ENCODE measurements around the gene COPZ2. TPM values are rescaled to one million over a fixed set of nuclear protein-coding genes. Genes with fewer than 3 reads are reported as not detected.

The COPZ2 gene
- polyA plus RNA-seq, 1 donor from 2014 or later, result 1.7 TPM

DNA sequence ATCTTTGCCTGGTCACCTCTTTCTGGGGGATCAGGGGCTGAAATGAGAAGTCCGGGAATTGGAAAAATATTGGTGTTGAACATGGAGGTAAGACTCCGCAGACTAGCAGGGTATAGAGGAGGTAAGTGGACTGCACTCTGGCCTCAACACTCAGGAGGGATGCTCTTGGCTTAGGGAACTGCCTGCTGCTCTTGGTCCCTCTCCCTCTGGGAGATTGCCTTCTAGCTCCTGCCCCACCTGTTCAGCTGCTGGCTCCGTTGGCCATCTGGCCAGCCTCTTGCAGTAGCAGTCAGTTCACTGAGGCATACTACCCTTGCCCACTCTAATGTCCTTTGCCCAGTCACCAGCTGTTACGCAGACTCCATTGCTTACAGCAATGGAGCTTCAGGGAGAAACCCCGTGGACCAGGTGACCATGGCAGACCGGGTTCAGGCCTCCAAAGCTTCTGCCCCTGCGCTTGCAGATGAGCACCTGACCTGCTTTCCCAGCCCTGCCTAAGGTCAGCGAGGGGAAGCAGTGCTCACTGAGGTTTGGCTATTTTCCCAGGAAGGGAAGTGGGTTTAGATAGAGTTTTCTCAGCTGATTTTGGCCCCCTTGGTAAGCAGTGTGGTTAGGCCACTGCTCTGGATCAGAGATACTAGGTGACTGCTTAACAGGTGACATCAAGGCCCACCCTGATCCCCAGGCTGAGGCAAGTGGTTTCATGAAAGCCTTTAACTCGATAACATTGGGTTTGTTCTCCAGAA, 54.8 kb downstream of the COPZ2 start:
- no peaks in the 10 kb centered on the region for H3K27me3 Mint-ChIP-seq
- no peak overlapping the region for H3K4me3 Mint-ChIP-seq
- no peaks in the 10 kb centered on the region for H3K4me1 Mint-ChIP-seq
- no peaks in the 10 kb centered on the region for H3K9me3 Mint-ChIP-seq
- H3K27ac Mint-ChIP-seq, result no peak overlapping the region
- H3K36me3 Mint-ChIP-seq, result peaks cover 3% of the 10 kb centered on the region

GRCh38 chr17:47982091-47982617, 55.4 kb downstream of the COPZ2 start:
- H3K27me3 Mint-ChIP-seq, result no peaks in the 10 kb centered on the region
- no peaks in the 10 kb centered on the region for H3K4me1 Mint-ChIP-seq
- H3K9me3 Mint-ChIP-seq, result no peaks in the 10 kb centered on the region
- H3K4me3 Mint-ChIP-seq, result no peak overlapping the region
- peaks cover 3% of the 10 kb centered on the region for H3K36me3 Mint-ChIP-seq
- H3K27ac Mint-ChIP-seq, result no peak overlapping the region

DNA sequence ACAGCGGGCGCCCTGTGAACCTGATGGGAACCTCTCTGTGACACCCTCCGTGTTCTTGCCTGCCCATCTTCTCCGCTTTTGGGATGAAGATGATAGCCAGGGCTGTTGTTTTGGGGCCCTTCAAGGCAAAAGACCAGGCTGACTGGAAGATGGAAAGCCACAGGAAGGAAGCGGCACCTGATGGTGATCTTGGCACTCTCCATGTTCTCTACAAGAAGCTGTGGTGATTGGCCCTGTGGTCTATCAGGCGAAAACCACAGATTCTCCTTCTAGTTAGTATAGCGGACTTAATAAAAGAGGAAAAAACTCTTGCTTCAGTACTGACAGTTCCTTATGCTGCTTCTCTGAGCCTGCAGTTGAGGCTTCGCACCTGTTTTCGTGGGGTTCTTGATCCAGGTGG, 56.1 kb downstream of the COPZ2 start:
- H3K27ac Mint-ChIP-seq, result no peak overlapping the region
- no peak overlapping the region for H3K4me3 Mint-ChIP-seq
- no peaks in the 10 kb centered on the region for H3K9me3 Mint-ChIP-seq
- H3K36me3 Mint-ChIP-seq, result peaks cover 3% of the 10 kb centered on the region
- H3K4me1 Mint-ChIP-seq, result no peaks in the 10 kb centered on the region
- no peaks in the 10 kb centered on the region for H3K27me3 Mint-ChIP-seq

DNA sequence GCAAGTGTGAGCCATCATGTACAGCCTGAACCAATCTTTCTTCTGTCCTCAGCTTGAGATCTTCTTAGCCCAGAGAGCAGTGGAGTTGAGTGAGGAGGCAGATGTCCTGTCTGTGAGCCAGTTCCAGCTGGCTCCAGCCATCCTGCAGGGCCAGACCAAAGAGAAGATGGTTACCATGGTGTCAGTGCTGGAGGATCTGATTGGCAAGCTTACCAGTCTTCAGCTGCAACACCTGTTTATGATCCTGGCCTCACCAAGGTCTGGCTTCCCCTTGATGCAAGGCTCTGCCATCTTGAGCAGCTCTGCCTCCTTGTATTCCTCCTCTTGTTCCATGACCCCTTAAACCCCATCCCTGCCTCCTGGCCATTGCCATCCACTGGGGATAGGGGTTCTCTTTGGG, 57.1 kb downstream of the COPZ2 start:
- H3K9me3 Mint-ChIP-seq, result no peaks in the 10 kb centered on the region
- no peaks in the 10 kb centered on the region for H3K27me3 Mint-ChIP-seq
- no peak overlapping the region for H3K4me3 Mint-ChIP-seq
- H3K27ac Mint-ChIP-seq, result peak overlapping the region in 1 of 3 donors; percentile 20
- H3K4me1 Mint-ChIP-seq, result peaks cover 0 to 2% (median 0%) of the 10 kb centered on the region in 3 donors
- H3K36me3 Mint-ChIP-seq, result peaks cover 3% of the 10 kb centered on the region

- H3K27me3 Mint-ChIP-seq, result no peaks in the 10 kb centered on the region
- H3K36me3 Mint-ChIP-seq, result no peaks in the 10 kb centered on the region
- H3K4me3 Mint-ChIP-seq, result peak overlapping the region in 1 of 4 donors; percentile 48
- no peaks in the 10 kb centered on the region for H3K9me3 Mint-ChIP-seq
- no peak overlapping the region for H3K27ac Mint-ChIP-seq
- peaks cover 0 to 3% (median 0%) of the 10 kb centered on the region in 3 donors for H3K4me1 Mint-ChIP-seq
Measured at GRCh38 chr17:47978324-47978723, 59.3 kb downstream of the COPZ2 start.

Other genes with a start within 250 kb of the COPZ2 start
- 8.7 TPM for gene OSBPL7, start 216.0 kb downstream of the COPZ2 start, polyA plus RNA-seq
- 36.2 TPM for gene MRPL10, start 206.3 kb downstream of the COPZ2 start, polyA plus RNA-seq
- 0.90 TPM for gene LRRC46, start 206.1 kb downstream of the COPZ2 start, polyA plus RNA-seq
- 19.8 TPM for gene SCRN2, start 196.5 kb downstream of the COPZ2 start, polyA plus RNA-seq
- not detected for gene SP6, start 186.6 kb downstream of the COPZ2 start, polyA plus RNA-seq
- gene SP2, start 141.6 kb downstream of the COPZ2 start, polyA plus RNA-seq, result 13.7 TPM
- gene PNPO, start 96.2 kb downstream of the COPZ2 start, polyA plus RNA-seq, result 17.4 TPM
- not detected for gene PRR15L, start 79.9 kb downstream of the COPZ2 start, polyA plus RNA-seq
- 80.0 TPM for gene CDK5RAP3, start 66.7 kb downstream of the COPZ2 start, polyA plus RNA-seq
- gene NFE2L1, start 10.6 kb upstream of the COPZ2 start, polyA plus RNA-seq, result 20.5 TPM
- 19.8 TPM for gene CBX1, start 63.7 kb upstream of the COPZ2 start, polyA plus RNA-seq
- 33.3 TPM for gene SNX11, start 70.0 kb upstream of the COPZ2 start, polyA plus RNA-seq

Measured in IgD-negative memory B cell (primary cell).